AG09319 (cell line): Measurements from ENCODE around the gene SIM2.

ENCODE experiments used
- DNase-seq: peaks from one replicate; pipeline ENCODE4 v3.0.0-alpha.2; 2010; ENCODE audit warnings: low read depth; ENCODE audit errors: extremely low read depth
- TF ChIP-seq, protein P1 (sequence below): IDR thresholded peaks from 2 replicates; pipeline ENCODE4 v1.5.1; 2011; ENCODE audit warnings: low read depth, mild to moderate bottlenecking, inconsistent platforms, low read length, moderate library complexity

SIM2 gene

DNA sequence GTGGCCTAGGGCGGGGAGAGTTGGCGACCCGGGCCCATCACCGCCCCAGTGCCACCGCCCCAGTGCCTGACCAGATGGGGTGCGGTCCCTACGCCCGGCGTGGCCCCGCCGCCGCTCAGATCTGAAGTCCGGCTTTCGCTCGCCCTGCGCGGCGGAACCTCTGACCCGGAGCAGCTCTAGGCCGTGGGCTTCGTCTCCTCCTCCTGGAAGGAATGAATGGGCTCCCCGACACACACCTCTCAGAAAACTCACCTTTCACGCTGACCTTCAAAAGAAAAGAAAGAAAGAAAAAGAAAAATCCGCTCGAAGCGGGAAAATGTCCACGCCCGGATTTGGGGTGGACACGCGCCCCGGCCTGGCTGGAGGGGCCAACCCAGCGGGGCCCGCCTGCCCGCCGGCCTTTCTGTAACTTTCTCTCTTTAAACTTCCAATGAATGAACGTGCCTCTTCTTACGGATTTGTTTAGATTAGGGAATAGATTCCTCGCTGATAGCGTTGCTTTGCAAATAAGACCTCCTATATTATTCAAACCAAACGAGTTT is 5.4 kb upstream of the SIM2 start:
- TF ChIP-seq, protein P1, sequence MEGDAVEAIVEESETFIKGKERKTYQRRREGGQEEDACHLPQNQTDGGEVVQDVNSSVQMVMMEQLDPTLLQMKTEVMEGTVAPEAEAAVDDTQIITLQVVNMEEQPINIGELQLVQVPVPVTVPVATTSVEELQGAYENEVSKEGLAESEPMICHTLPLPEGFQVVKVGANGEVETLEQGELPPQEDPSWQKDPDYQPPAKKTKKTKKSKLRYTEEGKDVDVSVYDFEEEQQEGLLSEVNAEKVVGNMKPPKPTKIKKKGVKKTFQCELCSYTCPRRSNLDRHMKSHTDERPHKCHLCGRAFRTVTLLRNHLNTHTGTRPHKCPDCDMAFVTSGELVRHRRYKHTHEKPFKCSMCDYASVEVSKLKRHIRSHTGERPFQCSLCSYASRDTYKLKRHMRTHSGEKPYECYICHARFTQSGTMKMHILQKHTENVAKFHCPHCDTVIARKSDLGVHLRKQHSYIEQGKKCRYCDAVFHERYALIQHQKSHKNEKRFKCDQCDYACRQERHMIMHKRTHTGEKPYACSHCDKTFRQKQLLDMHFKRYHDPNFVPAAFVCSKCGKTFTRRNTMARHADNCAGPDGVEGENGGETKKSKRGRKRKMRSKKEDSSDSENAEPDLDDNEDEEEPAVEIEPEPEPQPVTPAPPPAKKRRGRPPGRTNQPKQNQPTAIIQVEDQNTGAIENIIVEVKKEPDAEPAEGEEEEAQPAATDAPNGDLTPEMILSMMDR, result no peak
- DNase-seq, result no peak

DNA sequence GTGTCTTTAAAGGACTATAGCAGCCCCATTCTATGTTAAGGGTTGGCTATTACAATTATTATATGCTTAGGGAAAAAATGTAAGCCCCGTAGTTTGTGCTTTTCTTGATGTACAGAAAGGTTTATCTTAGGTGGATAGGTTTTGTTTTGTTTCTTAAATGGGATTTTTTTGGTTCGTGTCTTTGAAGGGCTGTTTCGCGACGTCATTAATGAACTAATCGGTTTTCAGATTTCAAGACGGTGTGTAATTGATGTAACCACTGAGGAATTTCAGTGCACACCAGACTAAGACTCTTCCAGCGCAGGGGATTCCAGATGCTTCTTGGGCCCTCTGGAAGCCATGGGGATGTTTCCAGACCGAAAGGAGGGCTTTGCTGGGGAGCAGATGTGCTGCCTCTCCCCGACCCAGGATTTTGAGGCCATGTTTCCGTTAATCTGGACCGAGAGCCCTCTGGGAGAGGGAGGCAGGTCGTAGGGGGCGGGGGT is 4.8 kb upstream of the SIM2 start:
- DNase-seq, result no peak
- TF ChIP-seq, protein P1, result no peak

DNA sequence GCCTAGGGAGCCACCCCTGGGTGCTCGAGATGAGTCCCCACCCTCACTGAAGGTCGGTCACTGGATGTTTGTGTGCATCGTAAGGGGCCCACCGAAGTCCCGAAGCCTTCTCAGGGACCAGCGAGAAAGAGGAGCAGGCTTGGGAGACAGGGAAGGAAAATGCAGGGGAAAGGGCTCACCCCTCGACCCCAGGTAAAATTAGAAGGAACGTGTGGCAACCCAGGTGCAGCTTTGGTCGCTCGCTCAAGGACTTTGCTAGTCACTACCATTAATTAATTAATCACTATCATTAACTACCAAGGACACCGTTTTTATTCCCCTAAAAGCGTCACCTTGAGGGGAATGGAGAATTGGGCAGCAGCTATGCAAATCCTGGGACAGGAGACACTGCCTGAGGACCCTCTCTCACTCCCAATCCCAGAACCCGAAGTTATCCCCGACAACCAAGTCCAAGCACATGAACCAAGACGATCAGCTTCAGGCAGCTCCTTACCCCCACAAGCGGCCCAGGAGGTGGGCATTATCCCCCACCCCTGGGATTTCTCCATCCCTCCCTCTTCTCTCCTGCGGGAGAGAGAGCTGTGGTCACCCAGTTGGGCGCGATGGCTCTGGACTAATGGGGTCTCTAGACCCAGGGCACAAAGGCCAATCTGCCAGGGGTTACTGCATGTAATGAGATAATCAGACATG is 4.2 kb upstream of the SIM2 start:
- DNase-seq, result no peak
- TF ChIP-seq, protein P1, result no peak

DNA sequence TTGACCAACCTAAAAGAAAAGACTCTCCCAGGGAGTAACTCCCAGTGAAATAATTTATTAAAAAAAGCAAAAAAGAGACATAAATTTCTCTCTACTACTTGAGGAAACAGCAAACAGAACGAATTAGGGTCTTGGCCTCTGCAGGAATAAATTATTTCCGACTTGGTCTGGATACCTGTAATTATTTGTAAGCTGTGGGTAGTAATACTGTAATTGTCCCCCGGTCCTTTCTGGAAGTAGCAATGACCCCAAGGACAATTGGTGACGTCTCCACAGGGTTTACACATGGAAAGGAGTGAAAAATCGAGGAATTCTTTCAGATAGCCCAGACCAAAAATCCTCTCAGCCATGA is 3.7 kb upstream of the SIM2 start:
- no peak for DNase-seq
- TF ChIP-seq, protein P1, result no peak

DNA sequence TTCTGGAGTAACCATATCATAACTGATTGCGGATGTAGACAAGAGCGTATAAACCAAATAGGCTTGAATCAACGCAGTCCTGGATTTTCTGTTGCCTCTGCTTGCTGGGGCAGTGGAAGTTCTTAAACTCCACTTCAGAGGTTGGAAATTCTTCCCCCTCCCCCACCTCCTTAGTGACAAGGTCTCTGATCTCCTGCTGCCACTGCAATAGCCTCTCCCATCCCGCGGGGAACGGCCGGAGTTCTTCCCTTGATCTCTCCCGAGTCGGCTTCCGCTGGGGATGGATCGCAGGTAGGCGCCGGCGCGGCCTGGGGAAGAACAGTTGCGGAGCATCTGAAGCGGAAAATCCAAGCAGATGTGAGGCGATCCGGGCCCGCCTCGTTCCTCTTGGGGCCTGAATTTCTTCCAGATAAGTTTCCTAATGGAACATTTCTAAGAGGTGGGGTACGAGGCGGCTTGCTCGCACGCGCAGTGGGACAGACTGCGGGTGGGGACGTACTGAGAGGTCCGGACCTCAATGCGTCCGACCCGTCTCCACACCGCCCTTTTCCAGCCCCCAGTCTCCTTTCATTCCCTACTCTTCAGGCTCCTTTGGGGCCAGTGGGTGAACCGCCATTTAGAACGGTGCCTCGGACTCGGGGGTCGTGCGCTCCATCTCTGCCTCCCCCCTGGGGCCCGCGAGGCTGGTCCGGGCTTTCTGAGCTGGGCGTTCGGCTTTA is 3.1 kb upstream of the SIM2 start:
- TF ChIP-seq, protein P1, result no peak
- no peak for DNase-seq

DNA sequence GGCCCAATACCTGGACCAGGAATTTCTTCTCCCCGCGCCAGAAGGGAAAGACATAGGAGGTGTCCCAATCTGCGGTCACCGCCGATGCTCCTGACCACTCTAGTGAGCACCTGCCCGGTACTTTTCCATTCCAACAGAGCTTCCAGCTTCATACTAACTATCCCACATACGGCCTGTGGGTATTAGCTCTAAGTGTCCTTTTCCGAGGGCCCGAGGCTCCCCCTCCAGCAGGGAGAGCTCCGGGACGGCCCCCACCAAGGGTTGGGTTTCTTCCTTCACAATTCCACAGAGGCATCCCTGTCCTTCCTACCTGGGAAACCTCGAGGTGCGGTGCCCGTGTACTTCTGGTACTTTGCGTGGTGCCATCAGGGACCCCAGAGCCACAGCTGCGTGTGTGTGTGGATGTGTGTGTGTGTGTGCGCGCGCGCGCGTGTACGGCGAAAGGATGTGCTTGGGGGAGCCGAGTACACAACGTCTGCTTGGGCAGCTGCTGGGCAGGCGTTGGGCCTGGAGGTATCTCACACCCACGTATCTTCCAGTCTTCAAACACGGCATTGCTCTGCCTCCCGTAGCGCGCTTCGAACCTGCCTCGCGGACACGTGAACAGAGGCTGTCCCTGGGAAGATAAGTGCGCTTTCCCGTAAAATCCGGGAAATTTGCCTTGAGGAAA is 2.4 kb upstream of the SIM2 start:
- TF ChIP-seq, protein P1, result no peak
- DNase-seq, result no peak
